H1 (cell line): Measurements from ENCODE around the gene ULK1. TPM values are rescaled to one million over a fixed set of nuclear protein-coding genes. Genes with fewer than 3 reads are reported as not detected.

Experiments
- CTCF ChIA-PET: fragments of 300-600 bp; sonication (Branson Sonifier 250); formaldehyde crosslinking; loops from one replicate; lab custom pipeline; 2021; ENCODE audit not compliant: partially characterized antibody; lab: Charles Lee
- POLR2A ChIA-PET: fragments of 300-600 bp; sonication (Branson Sonifier 250); formaldehyde crosslinking; loops from one replicate; lab custom pipeline; 2021; ENCODE audit warnings: inconsistent platforms; ENCODE audit not compliant: partially characterized antibody; lab: Charles Lee
- DNase-seq, 2 experiments: peaks; one replicate each; pipeline versions ENCODE4 v3.0.0 to v3.0.0-alpha.2; 2010 to 2022; ENCODE audit warnings: low spot score in 2 of 2, low read depth in 1 of 2, mixed read lengths in 1 of 2
- FAIRE-seq: peaks from 2 replicates; lab custom pipeline; 2011; peaks lifted over from hg19 to GRCh38; lab: Jason Lieb, UNC
- H2AFZ ChIP-seq: 2 replicates; pipeline ENCODE4 v1.8.1; 2012; ENCODE audit warnings: low read length, inconsistent platforms
- H2AK5ac ChIP-seq: 2 replicates; pipeline ENCODE4 v1.6.1; 2013; ENCODE audit warnings: low read depth, low read length
- H2BK120ac ChIP-seq: replicated peaks from 2 replicates; pipeline ENCODE3; 2013; ENCODE audit warnings: low read depth, low read length, inconsistent platforms
- H2BK12ac ChIP-seq: 2 replicates; pipeline ENCODE4 v1.6.1; 2013; ENCODE audit warnings: low read depth, low read length
- H2BK15ac ChIP-seq: 2 replicates; pipeline ENCODE4 v1.6.1; 2013; ENCODE audit warnings: low read length
- H2BK20ac ChIP-seq: 2 replicates; pipeline ENCODE4 v1.6.1; 2013; ENCODE audit warnings: low read length
- H2BK5ac ChIP-seq: 2 replicates; pipeline ENCODE4 v1.6.1; 2013; ENCODE audit warnings: low read depth, low read length
- H3K14ac ChIP-seq: 2 replicates; pipeline ENCODE4 v1.6.1; 2013; ENCODE audit warnings: inconsistent platforms; ENCODE audit not compliant: insufficient read length
- H3K18ac ChIP-seq: 2 replicates; pipeline ENCODE4 v1.6.1; 2013; ENCODE audit warnings: low read length; ENCODE audit errors: extremely low read depth
- H3K23ac ChIP-seq: 2 replicates; pipeline ENCODE4 v1.6.1; 2013; ENCODE audit warnings: inconsistent platforms; ENCODE audit not compliant: insufficient read length
- H3K23me2 ChIP-seq: 2 replicates; pipeline ENCODE4 v1.6.1; 2013; ENCODE audit warnings: low read depth, low read length
- H3K27ac ChIP-seq: 2 replicates; pipeline ENCODE4 v1.6.1; 2011; ENCODE audit warnings: low read depth, low read length, inconsistent platforms
- H3K27me3 ChIP-seq, 4 experiments: replicated peaks in 1 of 4; 1 replicate in 1 of 4; 2 replicates in 3 of 4; pipeline versions ENCODE4 v1.6.1 to v1.8.1; 2011 to 2013; ENCODE audit warnings: low read length in 3 of 4, mild to moderate bottlenecking in 3 of 4, inconsistent platforms in 2 of 4, mixed read lengths in 2 of 4, moderate library complexity in 1 of 4; ENCODE audit not compliant: control insufficient read depth in 3 of 4, insufficient read depth in 3 of 4; ENCODE audit errors: extremely low read depth in 1 of 4
- H3K36me3 ChIP-seq, 4 experiments: 2 replicates each; pipeline versions ENCODE4 v1.6.1 to v1.8.1; 2011 to 2013; ENCODE audit warnings: mild to moderate bottlenecking in 4 of 4, low read length in 3 of 4, moderate library complexity in 2 of 4, control low read depth in 1 of 4, inconsistent platforms in 1 of 4; ENCODE audit not compliant: insufficient read depth in 4 of 4, control insufficient read depth in 2 of 4
- H3K4ac ChIP-seq: replicated peaks from 2 replicates; pipeline ENCODE3; 2013; ENCODE audit warnings: low read length, low read depth, mixed read lengths, inconsistent platforms; ENCODE audit not compliant: insufficient read length
- H3K4me1 ChIP-seq, 4 experiments: replicated peaks in 1 of 4; 1 replicate in 1 of 4; 2 replicates in 3 of 4; pipeline versions ENCODE4 v1.6.1 to v1.8.1; 2011 to 2013; ENCODE audit warnings: low read length in 3 of 4, inconsistent platforms in 2 of 4, mixed read lengths in 1 of 4; ENCODE audit not compliant: insufficient read depth in 4 of 4, control insufficient read depth in 3 of 4
- H3K4me2 ChIP-seq, 2 experiments: 2 replicates each; pipeline versions ENCODE4 v1.6.1 to v1.8.1; 2011 to 2013; ENCODE audit warnings: low read depth in 2 of 2, low read length in 2 of 2, control low read depth in 1 of 2, inconsistent platforms in 1 of 2, mild to moderate bottlenecking in 1 of 2; ENCODE audit not compliant: insufficient read depth in 1 of 2
- H3K4me3 ChIP-seq, 4 experiments: fragments of 200-600, 300-600 bp in 1 of 4; sonication (generic), shearing (Covaris generic), sonication (Bioruptor Twin) in 1 of 4; 2 replicates each; pipeline versions ENCODE4 v1.5.1 to v1.8.1; 2011 to 2016; ENCODE audit warnings: low read length in 4 of 4, low read depth in 3 of 4, control low read depth in 2 of 4, inconsistent platforms in 2 of 4, mild to moderate bottlenecking in 2 of 4, mixed read lengths in 1 of 4, moderate library complexity in 1 of 4; ENCODE audit not compliant: insufficient read depth in 2 of 4; ENCODE audit errors: extremely low read depth in 1 of 4
- H3K56ac ChIP-seq: replicated peaks from 2 replicates; pipeline ENCODE3; 2013; ENCODE audit warnings: low read depth, mild to moderate bottlenecking, mixed read lengths, low read length, inconsistent platforms; ENCODE audit not compliant: insufficient read length
- H3K79me1 ChIP-seq: 2 replicates; pipeline ENCODE4 v1.6.1; 2013; ENCODE audit warnings: low read depth, low read length, control low read depth
- H3K79me2 ChIP-seq, 2 experiments: 2 replicates each; pipeline versions ENCODE4 v1.6.1 to v1.8.1; 2012 to 2013; ENCODE audit warnings: low read length in 2 of 2, mild to moderate bottlenecking in 2 of 2, inconsistent platforms in 1 of 2; ENCODE audit not compliant: insufficient read depth in 2 of 2, control insufficient read depth in 1 of 2
- H3K9ac ChIP-seq, 4 experiments: replicated peaks in 1 of 4; 1 replicate in 1 of 4; 2 replicates in 3 of 4; pipeline versions ENCODE4 v1.6.1 to v1.8.1; 2011 to 2013; ENCODE audit warnings: low read depth in 3 of 4, low read length in 3 of 4, control low read depth in 2 of 4, mild to moderate bottlenecking in 2 of 4, moderate library complexity in 2 of 4, inconsistent platforms in 1 of 4; ENCODE audit errors: extremely low read depth in 1 of 4
- H3K9me3 ChIP-seq, 2 experiments: 2 replicates each; pipeline versions ENCODE4 v1.6.1 to v1.8.1; 2012 to 2013; ENCODE audit warnings: mild to moderate bottlenecking in 2 of 2, moderate library complexity in 2 of 2, control low read depth in 1 of 2, inconsistent platforms in 1 of 2, low read depth in 1 of 2, low read length in 1 of 2, mixed read lengths in 1 of 2; ENCODE audit not compliant: insufficient read depth in 2 of 2
- H4K20me1 ChIP-seq, 2 experiments: replicated peaks in 1 of 2; 2 replicates each; pipeline versions ENCODE3 to v1.8.1; 2011 to 2013; ENCODE audit warnings: inconsistent platforms in 2 of 2, low read length in 2 of 2, mild to moderate bottlenecking in 1 of 2; ENCODE audit not compliant: insufficient read depth in 2 of 2, control insufficient read depth in 1 of 2
- H4K5ac ChIP-seq: 2 replicates; pipeline ENCODE4 v1.6.1; 2013; ENCODE audit warnings: low read length, low read depth, mixed read lengths, inconsistent platforms; ENCODE audit not compliant: insufficient read length
- H4K8ac ChIP-seq: 2 replicates; pipeline ENCODE4 v1.8.0; 2013; ENCODE audit warnings: mild to moderate bottlenecking, moderate library complexity, low read length, inconsistent platforms; ENCODE audit not compliant: insufficient read depth; ENCODE audit errors: extremely low read depth
- H4K91ac ChIP-seq: replicated peaks from 2 replicates; pipeline ENCODE3; 2013; ENCODE audit warnings: low read length, mixed read lengths, inconsistent platforms; ENCODE audit not compliant: insufficient read length
- ATF3 ChIP-seq: IDR thresholded peaks from 2 replicates; pipeline ENCODE4 v1.6.1; 2011; ENCODE audit warnings: low read depth, mild to moderate bottlenecking, low read length; ENCODE audit not compliant: insufficient read depth
- CHD1 ChIP-seq: IDR thresholded peaks from 2 replicates; pipeline ENCODE4 v1.6.1; 2012; ENCODE audit warnings: low read depth, low read length, improper control_type of control experiment
- EP300 ChIP-seq, 2 experiments: IDR thresholded peaks; 1 replicate in 1 of 2; 2 replicates in 1 of 2; pipeline ENCODE4 v1.6.1; 2011 to 2012; ENCODE audit warnings: low read depth in 2 of 2, low read length in 2 of 2, mild to moderate bottlenecking in 2 of 2, borderline replicate concordance in 1 of 2, inconsistent platforms in 1 of 2, moderate library complexity in 1 of 2
- FOSL1 ChIP-seq: IDR thresholded peaks from 2 replicates; pipeline ENCODE4 v1.6.1; 2011; ENCODE audit warnings: mild to moderate bottlenecking, low read depth, low read length, moderate library complexity; ENCODE audit not compliant: insufficient read depth
- RBBP5 ChIP-seq: IDR thresholded peaks from 2 replicates; pipeline ENCODE4 v1.7.1; 2012; ENCODE audit warnings: low read depth, mild to moderate bottlenecking, inconsistent platforms, low read length, moderate library complexity, borderline replicate concordance
- RFX5 ChIP-seq: IDR thresholded peaks from 2 replicates; pipeline ENCODE4 v1.6.1; 2011; ENCODE audit warnings: low read depth, low read length, improper control_type of control experiment, borderline replicate concordance
- RXRA ChIP-seq: IDR thresholded peaks from 2 replicates; pipeline ENCODE4 v1.6.1; 2011; ENCODE audit warnings: low read depth, mild to moderate bottlenecking, low read length, moderate library complexity; ENCODE audit not compliant: insufficient read depth
- SAP30 ChIP-seq: fragments of 300-600 bp; sonication (generic); IDR thresholded peaks from 2 replicates; pipeline ENCODE4 v1.7.1; 2012; ENCODE audit warnings: low read length, moderate library complexity, mild to moderate bottlenecking, inconsistent platforms; ENCODE audit not compliant: insufficient read depth, insufficient replicate concordance
- SP2 ChIP-seq: IDR thresholded peaks from 2 replicates; pipeline ENCODE4 v1.6.1; 2012; ENCODE audit warnings: mild to moderate bottlenecking, low read length, inconsistent platforms
- TEAD4 ChIP-seq: IDR thresholded peaks from 2 replicates; pipeline ENCODE4 v1.6.1; 2012; ENCODE audit warnings: low read depth, low read length, inconsistent platforms, mixed read lengths
- WGBS, 2 experiments: shearing (Covaris generic) in 1 of 2; methylation state at CpG; one replicate each; pipeline versions ENCODE4 v1.1.6 to v1.1.7; 2013 to 2015; ENCODE audit warnings: low lambda C conversion rate in 2 of 2, mixed read lengths in 2 of 2, inconsistent platforms in 1 of 2, low coverage in 1 of 2, missing lambda C conversion rate in 1 of 2; ENCODE audit not compliant: insufficient replicate concordance in 2 of 2, insufficient coverage in 1 of 2, insufficient read length in 1 of 2; ENCODE audit errors: extremely low coverage in 1 of 2, missing lambda C conversion rate in 1 of 2; 5-methylcytosine and 5-hydroxymethylcytosine counted together
- polyA plus RNA-seq, 7 experiments: library from polyadenylated mRNA; depleted of rRNA in 3 of 7; stranded (reverse) in 5 of 7; unstranded in 2 of 7; fragments of >200 nt in 5 of 7; fragments of 200-250 nt in 2 of 7; gene quantifications; 1 replicate in 5 of 7; 2 replicates in 1 of 7; 4 replicates in 1 of 7; pipeline versions ENCODE4 v1.2.1 to v1.2.3, GENCODE V29; 2011 to 2013; ENCODE audit warnings: missing spikeins in 2 of 7, mixed read lengths in 2 of 7
- total RNA-seq: library from RNA; stranded (reverse); fragmentation: NEBNext Ultra II Directional; extraction: Animal tissue kit (Norgen Biotek cat#: 25700); gene quantifications from 2 replicates; pipeline ENCODE4 v1.2.1, GENCODE V29; 2021
- TF ChIP-seq, protein P1 (sequence below), 3 experiments: IDR thresholded peaks; 1 replicate in 2 of 3; 2 replicates in 1 of 3; pipeline versions ENCODE4 v1.5.1 to v1.6.1; 2011; ENCODE audit warnings: low read length in 3 of 3, mild to moderate bottlenecking in 3 of 3, inconsistent platforms in 2 of 3, low read depth in 1 of 3, moderate library complexity in 1 of 3; ENCODE audit not compliant: insufficient read depth in 1 of 3; ENCODE audit errors: control extremely low read depth in 1 of 3

The ULK1 gene
- total and polyA plus RNA-seq, 2 of the 8 experiments (the other 6 are each of a cell fraction or from before 2014, with no cell fraction given): 13.0 to 44.1 TPM

DNA sequence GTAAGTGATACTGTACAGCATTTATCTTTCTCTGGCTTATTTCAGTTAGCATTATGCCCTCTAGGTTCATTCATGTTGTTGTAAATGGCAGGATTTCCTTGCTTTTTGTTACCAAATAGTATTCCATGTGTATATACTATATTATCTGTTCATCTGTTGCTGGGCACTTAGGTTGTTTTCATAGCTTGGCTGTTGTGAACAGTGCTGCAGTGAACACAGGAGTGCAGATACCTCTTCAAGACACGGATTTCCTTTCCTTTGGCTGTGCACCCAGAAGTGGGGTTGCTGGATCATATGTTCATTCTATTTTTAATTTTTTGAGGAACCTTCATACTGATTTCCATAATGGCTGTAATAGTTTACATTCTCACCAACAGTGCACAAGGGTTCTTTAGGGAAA, 76.8 kb downstream of the ULK1 start:
- Histone ChIP-seq H3K56ac (no peak overlapping the region), H2BK20ac (no peak overlapping the region), H3K4me2 (no peak overlapping the region), H4K91ac (no peak overlapping the region), H3K27ac (no peak overlapping the region), H4K8ac (no peak overlapping the region), H2AK5ac (no peak overlapping the region), H3K23ac (no peak overlapping the region), H3K14ac (no peak overlapping the region), H3K4me1 (no peaks in the 10 kb centered on the region), H3K9ac (no peak overlapping the region), H2BK5ac (no peak overlapping the region), H2BK12ac (no peak overlapping the region), H4K5ac (no peak overlapping the region), H3K4ac (no peak overlapping the region), H3K9me3 (no peaks in the 10 kb centered on the region), H3K18ac (no peak overlapping the region), H3K4me3 (no peak overlapping the region), H4K20me1 (peaks cover 0 to 5% of the 10 kb centered on the region in 2 experiments), H2BK15ac (no peak overlapping the region), H3K36me3 (no peaks in the 10 kb centered on the region), H3K79me1 (peaks cover 7% of the 10 kb centered on the region), H3K79me2 (peaks cover 4 to 86% of the 10 kb centered on the region in 2 experiments), H2BK120ac (no peak overlapping the region), H3K27me3 (no peaks in the 10 kb centered on the region), H2AFZ (no peak overlapping the region), H3K23me2 (no peaks in the 10 kb centered on the region)
- 94% methylated on average over 1 of the region's 1 CpG; no CpG with 5 or more reads in 1 of the 2 experiments for WGBS, 2 experiments
- DNase-seq (no peak), FAIRE-seq (no peak)
- ChIA-PET CTCF (interaction anchor here (1.1 kb wide), 1 partner anchor 31 kb away, joined by 3 read pairs; no protein-coding TSS in a partner anchor), POLR2A (no interaction called here)
- TF ChIP-seq TEAD4: no peak
- no peak for TF ChIP-seq CHD1
- TF ChIP-seq ATF3: no peak
- TF ChIP-seq FOSL1: no peak
- no peak for TF ChIP-seq EP300 (IDR thresholded peaks at IDR 0.05; ENCODE audit: borderline replicate concordance in 1 of 2, low read depth in 2 of 2, low read length in 2 of 2)
- no peak for TF ChIP-seq SAP30
- no peak for TF ChIP-seq RXRA
- TF ChIP-seq RBBP5: no peak
- no peak for TF ChIP-seq RFX5
- TF ChIP-seq, protein P1, sequence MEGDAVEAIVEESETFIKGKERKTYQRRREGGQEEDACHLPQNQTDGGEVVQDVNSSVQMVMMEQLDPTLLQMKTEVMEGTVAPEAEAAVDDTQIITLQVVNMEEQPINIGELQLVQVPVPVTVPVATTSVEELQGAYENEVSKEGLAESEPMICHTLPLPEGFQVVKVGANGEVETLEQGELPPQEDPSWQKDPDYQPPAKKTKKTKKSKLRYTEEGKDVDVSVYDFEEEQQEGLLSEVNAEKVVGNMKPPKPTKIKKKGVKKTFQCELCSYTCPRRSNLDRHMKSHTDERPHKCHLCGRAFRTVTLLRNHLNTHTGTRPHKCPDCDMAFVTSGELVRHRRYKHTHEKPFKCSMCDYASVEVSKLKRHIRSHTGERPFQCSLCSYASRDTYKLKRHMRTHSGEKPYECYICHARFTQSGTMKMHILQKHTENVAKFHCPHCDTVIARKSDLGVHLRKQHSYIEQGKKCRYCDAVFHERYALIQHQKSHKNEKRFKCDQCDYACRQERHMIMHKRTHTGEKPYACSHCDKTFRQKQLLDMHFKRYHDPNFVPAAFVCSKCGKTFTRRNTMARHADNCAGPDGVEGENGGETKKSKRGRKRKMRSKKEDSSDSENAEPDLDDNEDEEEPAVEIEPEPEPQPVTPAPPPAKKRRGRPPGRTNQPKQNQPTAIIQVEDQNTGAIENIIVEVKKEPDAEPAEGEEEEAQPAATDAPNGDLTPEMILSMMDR (IDR thresholded peaks at IDR 0.05; ENCODE audit: control extremely low read depth in 1 of 3, insufficient read depth in 1 of 3, low read depth in 1 of 3, low read length in 3 of 3): no peak
- TF ChIP-seq SP2: no peak
